ENCODE results near the gene ALG1.
A peak's percentile ranks its signal among the peaks of the same experiment; 100 is the strongest.

Gene ALG1

DNA sequence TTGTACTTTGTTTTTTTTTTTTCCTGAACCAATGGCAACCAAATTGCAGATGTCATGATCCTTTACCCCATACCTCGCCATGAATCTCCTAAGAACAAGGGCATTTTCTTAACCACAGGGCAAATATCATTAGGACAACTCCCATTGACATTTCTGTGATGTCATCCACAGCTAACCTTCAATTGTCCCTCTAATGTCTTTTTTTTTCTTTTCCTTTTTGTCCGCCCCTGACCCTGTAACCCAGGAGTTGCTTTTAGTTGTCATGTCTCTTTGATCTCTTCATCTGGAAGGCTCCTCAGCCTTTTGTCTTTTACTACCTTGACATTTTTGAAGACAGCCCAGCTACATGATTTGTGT is 37.5 kb upstream of the ALG1 start:
- TF ChIP-seq, protein P1, sequence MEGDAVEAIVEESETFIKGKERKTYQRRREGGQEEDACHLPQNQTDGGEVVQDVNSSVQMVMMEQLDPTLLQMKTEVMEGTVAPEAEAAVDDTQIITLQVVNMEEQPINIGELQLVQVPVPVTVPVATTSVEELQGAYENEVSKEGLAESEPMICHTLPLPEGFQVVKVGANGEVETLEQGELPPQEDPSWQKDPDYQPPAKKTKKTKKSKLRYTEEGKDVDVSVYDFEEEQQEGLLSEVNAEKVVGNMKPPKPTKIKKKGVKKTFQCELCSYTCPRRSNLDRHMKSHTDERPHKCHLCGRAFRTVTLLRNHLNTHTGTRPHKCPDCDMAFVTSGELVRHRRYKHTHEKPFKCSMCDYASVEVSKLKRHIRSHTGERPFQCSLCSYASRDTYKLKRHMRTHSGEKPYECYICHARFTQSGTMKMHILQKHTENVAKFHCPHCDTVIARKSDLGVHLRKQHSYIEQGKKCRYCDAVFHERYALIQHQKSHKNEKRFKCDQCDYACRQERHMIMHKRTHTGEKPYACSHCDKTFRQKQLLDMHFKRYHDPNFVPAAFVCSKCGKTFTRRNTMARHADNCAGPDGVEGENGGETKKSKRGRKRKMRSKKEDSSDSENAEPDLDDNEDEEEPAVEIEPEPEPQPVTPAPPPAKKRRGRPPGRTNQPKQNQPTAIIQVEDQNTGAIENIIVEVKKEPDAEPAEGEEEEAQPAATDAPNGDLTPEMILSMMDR (IDR thresholded peaks at IDR 0.05; ENCODE audit: control insufficient read depth, extremely low read depth, insufficient read depth): no peak
- H3K4me3 ChIP-seq (ENCODE audit: low read depth, low read length): peak overlapping the region; percentile 79
- DNase-seq (ENCODE audit: low read depth): no peak

DNA sequence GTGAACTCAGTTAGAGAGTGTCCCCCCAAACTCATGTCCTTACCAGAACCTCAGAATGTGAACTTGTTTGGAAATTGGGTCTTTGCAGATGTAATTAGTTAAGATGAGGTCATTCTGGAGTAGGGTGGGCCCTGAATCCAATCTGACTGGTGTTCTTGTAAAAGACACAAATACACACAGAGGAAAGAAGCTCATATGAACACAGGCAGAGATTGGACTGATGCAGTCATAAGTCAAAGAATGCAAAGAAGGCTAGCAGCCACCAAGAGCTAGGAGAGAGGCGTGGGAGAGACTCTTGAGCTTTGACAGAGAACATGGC is 35.8 kb upstream of the ALG1 start:
- no peak for DNase-seq (ENCODE audit: low read depth)
- TF ChIP-seq, protein P1 (IDR thresholded peaks at IDR 0.05; ENCODE audit: control insufficient read depth, extremely low read depth, insufficient read depth): no peak
- no peak overlapping the region for H3K4me3 ChIP-seq (ENCODE audit: low read depth, low read length)

DNA sequence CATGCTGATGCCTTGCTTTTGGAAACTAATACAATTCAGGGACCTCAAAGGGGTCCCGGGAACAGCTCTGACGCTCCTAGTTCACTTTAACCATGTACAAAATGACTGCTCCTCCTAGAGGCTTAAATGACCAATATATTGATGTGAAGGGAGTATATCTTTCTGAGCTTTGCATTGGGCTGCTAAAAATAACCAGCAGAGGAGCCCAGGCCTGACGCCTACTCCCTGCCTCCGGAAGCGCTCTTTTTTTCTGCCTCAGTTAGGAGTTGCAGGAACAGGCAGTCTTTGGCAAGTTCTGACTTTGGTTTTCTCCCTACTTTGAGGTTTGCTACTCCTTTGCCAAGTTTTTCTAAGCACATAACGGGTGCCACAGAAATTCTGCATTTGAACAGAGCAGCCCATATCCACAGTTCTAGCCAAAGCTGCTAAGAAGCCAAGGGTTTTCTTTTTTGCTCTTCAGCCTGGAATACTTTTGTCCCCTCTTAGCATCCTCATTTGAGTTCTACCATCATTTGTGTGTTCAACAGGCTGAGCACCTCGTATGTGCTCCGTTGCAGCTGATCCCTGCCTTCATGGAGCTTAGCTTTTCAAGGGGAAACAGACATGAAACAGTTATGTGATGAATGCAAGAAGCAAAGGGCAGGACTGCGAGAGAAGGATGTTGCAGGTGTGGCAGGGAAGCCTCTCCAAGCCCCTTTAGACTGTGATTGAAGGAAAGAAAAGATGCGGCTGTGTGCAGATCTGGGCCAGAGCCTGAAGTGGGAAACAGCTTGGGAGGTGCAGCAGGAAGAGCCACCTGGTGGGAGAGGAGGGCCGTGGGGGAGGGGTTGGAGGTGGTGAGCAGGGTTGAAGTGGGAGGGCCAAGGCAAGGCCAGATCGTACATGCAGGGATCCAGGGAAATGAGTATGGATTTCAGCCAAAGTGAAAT is 35.2 kb upstream of the ALG1 start:
- DNase-seq (ENCODE audit: low read depth): no peak
- H3K4me3 ChIP-seq (ENCODE audit: low read depth, low read length): no peak overlapping the region
- TF ChIP-seq, protein P1 (IDR thresholded peaks at IDR 0.05; ENCODE audit: control insufficient read depth, extremely low read depth, insufficient read depth): no peak

DNA sequence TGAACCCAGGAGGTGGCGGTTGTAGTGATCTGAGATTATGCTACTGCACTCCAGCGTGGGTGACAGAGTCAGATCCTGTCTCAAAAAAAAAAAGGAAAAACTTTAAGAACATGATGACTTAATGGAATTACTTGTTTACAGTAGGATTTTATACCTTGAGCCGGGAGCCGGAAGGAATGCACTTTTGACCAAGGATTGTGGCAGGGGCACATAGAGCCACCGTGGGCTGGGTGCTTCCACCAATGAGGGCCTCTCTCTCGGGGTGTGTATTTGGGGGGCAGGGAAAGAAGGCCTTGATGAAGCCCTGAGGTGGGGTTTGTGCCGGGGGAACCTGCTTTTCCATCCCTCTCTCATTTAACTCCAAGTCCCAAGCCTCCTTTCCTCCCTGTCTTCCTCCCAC is 31.2 kb upstream of the ALG1 start:
- TF ChIP-seq, protein P1 (IDR thresholded peaks at IDR 0.05; ENCODE audit: control insufficient read depth, extremely low read depth, insufficient read depth): no peak
- H3K4me3 ChIP-seq (ENCODE audit: low read depth, low read length): no peak overlapping the region
- no peak for DNase-seq (ENCODE audit: low read depth)

DNA sequence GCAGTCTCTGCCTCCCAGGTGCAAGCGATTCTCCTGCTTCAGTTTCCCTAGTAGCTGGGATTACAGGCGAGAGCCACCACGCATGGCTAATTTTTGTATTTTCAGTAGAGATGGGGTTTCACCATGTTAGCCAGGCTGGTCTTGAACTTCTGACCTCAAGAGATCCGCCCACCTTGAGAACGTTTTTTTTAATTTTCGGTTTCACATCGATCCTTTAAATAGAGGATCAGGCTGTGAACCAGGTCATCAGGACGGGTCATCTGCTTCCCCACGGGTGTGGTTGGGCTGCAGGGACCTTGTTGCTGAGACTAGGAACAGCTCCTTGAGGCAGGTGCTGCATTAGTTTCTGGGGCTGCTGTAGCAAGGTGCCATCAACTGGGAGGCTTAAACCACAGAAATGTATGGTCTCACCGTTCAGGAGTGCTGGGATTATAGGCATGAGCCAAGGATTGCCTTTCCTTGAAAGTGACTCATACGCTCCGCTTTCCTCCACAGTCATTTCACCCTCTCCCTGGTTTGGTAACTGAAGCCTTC is 30.0 kb upstream of the ALG1 start:
- H3K4me3 ChIP-seq (ENCODE audit: low read depth, low read length): no peak overlapping the region
- TF ChIP-seq, protein P1 (IDR thresholded peaks at IDR 0.05; ENCODE audit: control insufficient read depth, extremely low read depth, insufficient read depth): no peak
- no peak for DNase-seq (ENCODE audit: low read depth)

DNA sequence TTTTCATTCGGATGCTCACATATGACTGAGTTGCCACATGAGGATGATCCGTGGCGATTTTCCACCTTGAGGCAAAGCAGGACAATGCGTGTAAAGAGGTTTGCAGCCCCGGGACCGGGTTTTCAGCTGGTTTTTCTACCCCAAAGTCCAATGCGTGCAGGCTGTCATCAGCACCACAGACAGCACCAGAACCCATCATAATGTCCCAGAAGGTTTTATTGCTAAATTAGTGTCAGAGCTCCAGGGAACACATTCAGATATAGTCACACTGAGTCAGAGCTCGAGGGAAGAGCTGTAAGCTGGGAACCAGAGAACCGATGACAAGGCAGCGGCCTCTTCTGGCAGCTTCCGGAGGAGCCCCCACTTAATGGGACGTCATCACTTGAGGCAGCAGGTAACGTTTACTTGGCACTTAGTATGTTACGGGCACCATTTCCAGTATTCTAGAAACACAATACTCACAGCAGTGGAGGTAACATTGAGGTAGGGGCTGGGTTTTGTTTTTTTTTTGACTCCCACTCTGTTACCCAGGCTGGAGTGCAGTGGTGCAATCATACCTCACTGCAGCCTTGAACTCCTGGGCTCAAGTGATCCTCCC is 29.0 kb upstream of the ALG1 start:
- no peak overlapping the region for H3K4me3 ChIP-seq (ENCODE audit: low read depth, low read length)
- DNase-seq (ENCODE audit: low read depth): no peak
- TF ChIP-seq, protein P1 (IDR thresholded peaks at IDR 0.05; ENCODE audit: control insufficient read depth, extremely low read depth, insufficient read depth): no peak
